OCI-LY3 (cell line): ENCODE measurements around the gene NCF4.

Experiments used
- H2AFZ ChIP-seq: fragments of 200-600, 300-600 bp; shearing (Covaris generic); 2 replicates; pipeline ENCODE4 v1.6.0; 2014; ENCODE audit warnings: antibody characterized with exemption, low read depth, low read length
- H3K27ac ChIP-seq: fragments of 200-600, 300-600 bp; sonication (generic); 2 replicates; pipeline ENCODE4 v1.5.1; 2014; ENCODE audit warnings: mild to moderate bottlenecking, low read length, moderate library complexity, mixed read lengths
- H3K27me3 ChIP-seq: fragments of 200-600, 300-600 bp; sonication (generic); 2 replicates; pipeline ENCODE4 v1.6.1; 2014; ENCODE audit warnings: low read depth, low read length, mixed read lengths
- H3K36me3 ChIP-seq: fragments of 200-600, 300-600 bp; sonication (generic); replicated peaks from 2 replicates; pipeline ENCODE3; 2014; ENCODE audit warnings: low read depth, low read length, mixed read lengths
- H3K4me1 ChIP-seq: fragments of 300-600, 200-600 bp; sonication (generic); 2 replicates; pipeline ENCODE4 v1.6.1; 2014; ENCODE audit warnings: low read length, mixed read lengths
- H3K4me2 ChIP-seq: fragments of 200-600, 300-600 bp; sonication (generic); 2 replicates; pipeline ENCODE4 v1.6.1; 2014; ENCODE audit warnings: low read length, mixed read lengths
- H3K4me3 ChIP-seq: fragments of 300-600, 200-600 bp; sonication (generic); 2 replicates; pipeline ENCODE4 v1.5.1; 2014; ENCODE audit warnings: antibody characterized with exemption, mild to moderate bottlenecking, low read length, moderate library complexity
- H3K79me2 ChIP-seq: fragments of 300-600, 200-600 bp; shearing (Covaris generic); 2 replicates; pipeline ENCODE4 v1.6.1; 2014; ENCODE audit warnings: mild to moderate bottlenecking, low read length, mixed read lengths
- H3K9ac ChIP-seq: fragments of 300-600, 200-600 bp; shearing (Covaris generic); 2 replicates; pipeline ENCODE4 v1.6.0; 2014; ENCODE audit warnings: mild to moderate bottlenecking, low read length, moderate library complexity
- H3K9me3 ChIP-seq: fragments of 200-600, 300-600 bp; shearing (Covaris generic); 2 replicates; pipeline ENCODE4 v1.6.1; 2014; ENCODE audit warnings: low read length, mixed read lengths; ENCODE audit not compliant: insufficient read depth
- H4K20me1 ChIP-seq: fragments of 200-600, 300-600 bp; sonication (generic); 2 replicates; pipeline ENCODE4 v1.6.1; 2016; ENCODE audit warnings: low read length, mixed read lengths; ENCODE audit not compliant: insufficient read depth
- EZH2phosphoT487 ChIP-seq: fragments of 200-600 bp; shearing (Covaris generic); IDR thresholded peaks from 2 replicates; pipeline ENCODE4 v1.6.1; 2018; ENCODE audit warnings: antibody characterized with exemption, mixed run types, low read depth
- TF ChIP-seq, protein P1 (sequence below): fragments of 200-600, 300-600 bp; sonication (generic); IDR thresholded peaks from 2 replicates; pipeline ENCODE4 v1.5.1; 2014; ENCODE audit warnings: antibody characterized with exemption, low read length, low read depth

Gene NCF4

DNA sequence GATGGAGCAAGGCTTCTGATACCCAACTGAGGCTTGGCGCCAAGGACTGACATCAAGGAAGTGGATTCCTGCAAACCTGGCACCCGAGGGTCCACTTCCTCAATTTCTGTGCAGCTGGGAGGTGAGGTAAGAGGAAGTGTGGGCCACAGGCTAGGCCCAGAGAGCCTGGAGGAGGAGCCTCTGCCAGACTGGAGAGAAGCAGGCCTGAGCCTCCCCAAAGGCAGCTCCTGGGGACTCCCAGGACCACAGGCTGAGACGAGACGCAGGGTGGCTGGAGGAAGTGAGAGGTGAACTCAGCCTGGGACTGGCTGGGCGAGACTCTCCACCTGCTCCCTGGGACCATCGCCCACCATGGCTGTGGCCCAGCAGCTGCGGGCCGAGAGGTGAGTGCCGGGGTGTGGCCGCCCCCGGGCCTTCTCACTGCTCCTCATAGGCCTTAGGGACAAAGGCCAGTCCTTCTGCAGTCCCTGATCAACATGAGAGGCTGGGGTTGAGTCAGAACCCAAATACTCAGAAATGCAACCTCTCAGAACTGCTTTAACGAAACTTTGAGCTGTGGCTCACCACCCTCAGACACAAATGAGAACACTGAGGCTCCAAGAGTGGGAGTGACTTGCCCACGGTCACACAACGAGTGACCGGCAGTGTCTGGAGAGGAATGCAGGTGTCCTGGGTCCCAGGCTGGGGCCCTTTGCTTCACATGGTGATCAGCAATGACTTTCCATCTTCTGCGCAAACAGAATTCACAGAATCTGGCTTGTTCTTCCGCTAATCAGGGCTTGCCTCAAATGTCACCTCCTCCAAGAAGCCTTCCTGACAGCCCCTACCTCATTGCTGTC lies at the start of gene NCF4:
Gene NCF4 (plus strand): TSS at position 186 of the 839 bp plus-strand sequence. CDS start 166 bp downstream, at position 352.
- peak within 1 kb of the TSS; percentile 81 for H3K4me2 ChIP-seq
- H3K9me3 ChIP-seq, result no peaks in the 10 kb centered on the region
- peak within 1 kb of the TSS; percentile 86 for H3K9ac ChIP-seq
- TF ChIP-seq, protein P1, sequence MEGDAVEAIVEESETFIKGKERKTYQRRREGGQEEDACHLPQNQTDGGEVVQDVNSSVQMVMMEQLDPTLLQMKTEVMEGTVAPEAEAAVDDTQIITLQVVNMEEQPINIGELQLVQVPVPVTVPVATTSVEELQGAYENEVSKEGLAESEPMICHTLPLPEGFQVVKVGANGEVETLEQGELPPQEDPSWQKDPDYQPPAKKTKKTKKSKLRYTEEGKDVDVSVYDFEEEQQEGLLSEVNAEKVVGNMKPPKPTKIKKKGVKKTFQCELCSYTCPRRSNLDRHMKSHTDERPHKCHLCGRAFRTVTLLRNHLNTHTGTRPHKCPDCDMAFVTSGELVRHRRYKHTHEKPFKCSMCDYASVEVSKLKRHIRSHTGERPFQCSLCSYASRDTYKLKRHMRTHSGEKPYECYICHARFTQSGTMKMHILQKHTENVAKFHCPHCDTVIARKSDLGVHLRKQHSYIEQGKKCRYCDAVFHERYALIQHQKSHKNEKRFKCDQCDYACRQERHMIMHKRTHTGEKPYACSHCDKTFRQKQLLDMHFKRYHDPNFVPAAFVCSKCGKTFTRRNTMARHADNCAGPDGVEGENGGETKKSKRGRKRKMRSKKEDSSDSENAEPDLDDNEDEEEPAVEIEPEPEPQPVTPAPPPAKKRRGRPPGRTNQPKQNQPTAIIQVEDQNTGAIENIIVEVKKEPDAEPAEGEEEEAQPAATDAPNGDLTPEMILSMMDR, result no peak
- no peak for TF ChIP-seq EZH2phosphoT487
- peak within 1 kb of the TSS; percentile 92 for H3K27ac ChIP-seq
- peaks cover 98% of the 10 kb centered on the region for H3K4me1 ChIP-seq
- no peaks in the 10 kb centered on the region for H4K20me1 ChIP-seq
- peak within 1 kb of the TSS; percentile 79 for H2AFZ ChIP-seq
- no peaks in the 10 kb centered on the region for H3K79me2 ChIP-seq
- peaks cover 8% of the 10 kb centered on the region for H3K36me3 ChIP-seq
- peak within 1 kb of the TSS; percentile 57 for H3K4me3 ChIP-seq
- no peaks in the 10 kb centered on the region for H3K27me3 ChIP-seq

GRCh38 chr22:36811094-36811800 lies 49.6 kb upstream of the NCF4 start:
- Histone ChIP-seq H3K4me2 (no peak overlapping the region), H4K20me1 (no peaks in the 10 kb centered on the region), H3K79me2 (no peaks in the 10 kb centered on the region), H3K9me3 (no peaks in the 10 kb centered on the region), H3K4me1 (peaks cover 7% of the 10 kb centered on the region; the same call in 1 of the 2 replicates), H2AFZ (no peak overlapping the region), H3K36me3 (no peaks in the 10 kb centered on the region), H3K4me3 (no peak overlapping the region), H3K9ac (no peak overlapping the region), H3K27me3 (peaks cover 17% of the 10 kb centered on the region), H3K27ac (no peak overlapping the region)
- TF ChIP-seq EZH2phosphoT487, result no peak
- TF ChIP-seq, protein P1, result no peak

GRCh38 chr22:36814801-36815200 lies 46.0 kb upstream of the NCF4 start:
- peaks cover 30% of the 10 kb centered on the region for H3K27me3 ChIP-seq
- no peaks in the 10 kb centered on the region for H3K9me3 ChIP-seq
- H3K4me3 ChIP-seq, result no peak overlapping the region
- H3K9ac ChIP-seq, result no peak overlapping the region
- no peaks in the 10 kb centered on the region for H3K36me3 ChIP-seq
- H3K79me2 ChIP-seq, result no peaks in the 10 kb centered on the region
- no peak overlapping the region for H3K4me2 ChIP-seq
- H4K20me1 ChIP-seq, result no peaks in the 10 kb centered on the region
- no peak overlapping the region for H3K27ac ChIP-seq
- TF ChIP-seq, protein P1, result no peak
- no peak for TF ChIP-seq EZH2phosphoT487
- H2AFZ ChIP-seq, result no peak overlapping the region
- peaks cover 7% of the 10 kb centered on the region; the same call in 1 of the 2 replicates for H3K4me1 ChIP-seq
